Heart right ventricle (tissue), 16 donors: Measurements from ENCODE around the gene TADA1. TPM values are rescaled to one million over a fixed set of nuclear protein-coding genes. Genes with fewer than 3 reads are reported as not detected.

Experiments used
- ATAC-seq, 8 donors: fragments of 200-7000 bp; cut with Tn5 transposase; one replicate each; pipeline ENCODE4 v1.9.1; 2020; ENCODE audit warnings: mild to moderate bottlenecking in 8 of 8, moderate library complexity in 8 of 8, moderate number of reproducible peaks in 1 of 8
- DNase-seq, 2 donors: peaks; one replicate each; pipeline ENCODE4 v3.0.0-alpha.2; 2020
- H3K27ac ChIP-seq, 10 donors: fragments of 200-600 bp; sonication (generic) in 2 of 10; one replicate each; pipeline versions ENCODE4 v1.5.0 to v1.8.0; 2020 to 2022; ENCODE audit warnings: mild to moderate bottlenecking in 3 of 10
- H3K27me3 ChIP-seq, 7 donors: fragments of 200-600 bp; one replicate each; pipeline ENCODE4 v1.8.0; 2021 to 2022; ENCODE audit warnings: mild to moderate bottlenecking in 2 of 7
- H3K36me3 ChIP-seq, 9 donors: fragments of 200-600 bp; sonication (generic) in 1 of 9; one replicate each; pipeline versions ENCODE4 v1.5.0 to v1.8.0; 2020 to 2022; ENCODE audit warnings: mild to moderate bottlenecking in 2 of 9
- H3K4me1 ChIP-seq, 9 donors: fragments of 200-600 bp; sonication (generic) in 1 of 9; one replicate each; pipeline versions ENCODE4 v1.5.0 to v1.8.0; 2020 to 2022; ENCODE audit warnings: mild to moderate bottlenecking in 4 of 9
- H3K4me3 ChIP-seq, 10 donors: fragments of 200-600 bp; sonication (generic) in 2 of 10; one replicate each; pipeline versions ENCODE4 v1.5.0 to v1.8.0; 2020 to 2022; ENCODE audit warnings: mild to moderate bottlenecking in 7 of 10, moderate library complexity in 2 of 10
- H3K9me3 ChIP-seq, 11 donors: fragments of 200-600 bp in 10 of 11; sonication (generic) in 2 of 11; one replicate each; pipeline versions ENCODE4 v1.5.0 to v1.8.0; 2013 to 2022; ENCODE audit warnings: mild to moderate bottlenecking in 2 of 11, control low read depth in 1 of 11, moderate library complexity in 1 of 11
- CTCF ChIP-seq, 9 donors: fragments of 200-600 bp; sonication (generic) in 2 of 9; IDR thresholded peaks; one replicate each; pipeline versions ENCODE4 v1.5.0 to v1.8.0; 2021 to 2022; ENCODE audit warnings: antibody characterized with exemption in 9 of 9, mild to moderate bottlenecking in 5 of 9, moderate library complexity in 1 of 9
- WGBS, 2 donors: extraction: QIAGEN DNeasy Blood & Tissue Kit; methylation state at CpG; one replicate each; pipeline ENCODE4 v1.1.7; 2013; ENCODE audit warnings: inconsistent platforms in 1 of 2; 5-methylcytosine and 5-hydroxymethylcytosine counted together
- intact Hi-C, 10 donors: fragments of 100-400 bp; cut with DNase I; formaldehyde crosslinking; loops; one replicate each; pipeline versions ENCODE4 v1.11.1 to v1.14.2; 2022
- polyA plus RNA-seq, 2 donors: library from polyadenylated mRNA; stranded (reverse); fragments of 200-250 nt; gene quantifications; one replicate each; pipeline ENCODE4 v1.2.3, GENCODE V29; 2013
- total RNA-seq, 10 donors: library from RNA; stranded (reverse); fragmentation: NEBNext Ultra II Directional in 3 of 10; extraction: Animal tissue kit (Norgen Biotek cat#: 25700) in 3 of 10; gene quantifications; one replicate each; pipeline versions ENCODE4 v1.2.1 to v1.2.4, GENCODE V29; 2021 to 2023
- donor health status: Arrhythmogenic right ventricular cardiomyopathy.
- donor health status: ischemic (EF 13 %, LVEDD 7.1; RV severe dilation, severe dysfunction).
- donor health status: healthy with polysubstance abuse.
- donor health status: DM: no; HTN: yes; CAD: no.
- donor health status: DM: no; HTN: no; CAD: no.
- donor health status: ischemic (EF 25% LVEDD 6.9; RV normal size, moderate dysfunction).
- donor health status: ischemic (EF 25% LVEDD 5.7; RV mildly dilated, moderate dysfunction).
- donor health status: healthy.
- donor health status: DM: yes; HTN: yes; CAD: no.
- donor health status: Ischemic cardiomyopathy.
- donor health status: ischemic (EF 35%, LVEDD 5.7; RV mildly dilated, moderate dysfunction).
- donor health status: nonischemic (EF 11% LVEDD 7.7; RV severe dilation, severe dysfunction).
- donor health status: DM: yes; HTN: yes; CAD: no.
- donor health status: PGD.
- donor health status: ischemic (EF 29% LVEDD 5.4; RV normal size, mild dysfunction).
- donor health status: nonischemic (EF 23%, LVEDD 6.1; RV moderate dilation, normal function).

TADA1 gene
- total and polyA plus RNA-seq, 12 donors, result 6.0 to 12.8 (median 8.9) TPM

GRCh38 chr1:166849135-166849534 lies 26.9 kb downstream of the TADA1 start:
- no peak for TF ChIP-seq CTCF (IDR thresholded peaks at IDR 0.05)
- ATAC-seq, result no peak
- H3K27me3 ChIP-seq, result no peaks in the 10 kb centered on the region
- intact Hi-C loops, result no loop called here
- no peaks in the 10 kb centered on the region for H3K9me3 ChIP-seq
- H3K4me1 ChIP-seq, result peaks cover 7 to 60% (median 36%) of the 10 kb centered on the region in 9 donors
- WGBS, 2 donors, result 97 to 98% methylated on average over 20 of the region's 20 CpGs
- no peak for DNase-seq
- H3K4me3 ChIP-seq, result no peak overlapping the region
- H3K27ac ChIP-seq, result no peak overlapping the region
- peaks cover 0 to 100% (median 69%) of the 10 kb centered on the region in 9 donors for H3K36me3 ChIP-seq

GRCh38 chr1:166848193-166848592 lies 27.9 kb downstream of the TADA1 start:
- H3K4me1 ChIP-seq, result peaks cover 14 to 69% (median 44%) of the 10 kb centered on the region in 9 donors
- H3K27me3 ChIP-seq, result no peaks in the 10 kb centered on the region
- H3K36me3 ChIP-seq, result peaks cover 0 to 100% (median 65%) of the 10 kb centered on the region in 9 donors
- H3K9me3 ChIP-seq, result no peaks in the 10 kb centered on the region
- no peak overlapping the region for H3K4me3 ChIP-seq
- intact Hi-C loops, result no loop called here
- no peak for ATAC-seq
- no peak overlapping the region for H3K27ac ChIP-seq
- TF ChIP-seq CTCF (IDR thresholded peaks at IDR 0.05), result no peak
- DNase-seq, result no peak

GRCh38 chr1:166844791-166845190 lies 31.3 kb downstream of the TADA1 start:
- intact Hi-C loops, result loop anchor here in 1 of 10 donors (5.0 kb wide), 1 partner anchor 33 kb away; the partner anchor contains the start of gene TADA1
- H3K27ac ChIP-seq, result peak overlapping the region; percentile 35 to 95 (median 74)
- DNase-seq (no peak), ATAC-seq (peak in 3 of 8 donors; percentile 1 to 8 (median 8))
- no peak for TF ChIP-seq CTCF (IDR thresholded peaks at IDR 0.05)
- no peaks in the 10 kb centered on the region for H3K27me3 ChIP-seq
- H3K4me3 ChIP-seq, result peak overlapping the region in 2 of 10 donors; percentile 0 to 14
- peaks cover 20 to 85% (median 73%) of the 10 kb centered on the region in 9 donors for H3K4me1 ChIP-seq
- 62 to 64% methylated on average over 7 of the region's 7 CpGs for WGBS, 2 donors
- no peaks in the 10 kb centered on the region for H3K9me3 ChIP-seq
- H3K36me3 ChIP-seq, result peaks cover 0 to 90% (median 64%) of the 10 kb centered on the region in 9 donors

GRCh38 chr1:166843769-166844596 lies 32.1 kb downstream of the TADA1 start:
- Histone ChIP-seq H3K36me3 (peaks cover 0 to 82% (median 56%) of the 10 kb centered on the region in 9 donors), H3K27me3 (no peaks in the 10 kb centered on the region), H3K27ac (peak overlapping the region; percentile 35 to 95 (median 74)), H3K4me1 (peaks cover 20 to 85% (median 73%) of the 10 kb centered on the region in 9 donors), H3K4me3 (peak overlapping the region in 2 of 10 donors; percentile 0 to 14), H3K9me3 (no peaks in the 10 kb centered on the region)
- intact Hi-C loops, result loop anchor here in 1 of 10 donors (5.0 kb wide), 1 partner anchor 33 kb away; the partner anchor contains the start of gene TADA1
- peak in 5 of 8 donors; percentile 3 to 62 (median 38) for ATAC-seq
- DNase-seq, result no peak
- TF ChIP-seq CTCF (IDR thresholded peaks at IDR 0.05), result no peak
- WGBS, 2 donors, result 34 to 37% methylated on average over 7 of the region's 7 CpGs
